ENCODE results near the gene CCDC18.

GRCh38 chr1:93200086-93200620 lies 19.6 kb downstream of the CCDC18 start:
- no peak for TF ChIP-seq CTCF (IDR thresholded peaks at IDR 0.05)
- no peak for TF ChIP-seq POLR2AphosphoS5 (IDR thresholded peaks at IDR 0.05)
